GM03348 (cell line): ENCODE measurements around the gene CHRNB1.

Experiments used
- DNase-seq: peaks from one replicate; pipeline ENCODE4 v3.0.0; 2012; ENCODE audit warnings: low spot score

Gene CHRNB1, protein sequence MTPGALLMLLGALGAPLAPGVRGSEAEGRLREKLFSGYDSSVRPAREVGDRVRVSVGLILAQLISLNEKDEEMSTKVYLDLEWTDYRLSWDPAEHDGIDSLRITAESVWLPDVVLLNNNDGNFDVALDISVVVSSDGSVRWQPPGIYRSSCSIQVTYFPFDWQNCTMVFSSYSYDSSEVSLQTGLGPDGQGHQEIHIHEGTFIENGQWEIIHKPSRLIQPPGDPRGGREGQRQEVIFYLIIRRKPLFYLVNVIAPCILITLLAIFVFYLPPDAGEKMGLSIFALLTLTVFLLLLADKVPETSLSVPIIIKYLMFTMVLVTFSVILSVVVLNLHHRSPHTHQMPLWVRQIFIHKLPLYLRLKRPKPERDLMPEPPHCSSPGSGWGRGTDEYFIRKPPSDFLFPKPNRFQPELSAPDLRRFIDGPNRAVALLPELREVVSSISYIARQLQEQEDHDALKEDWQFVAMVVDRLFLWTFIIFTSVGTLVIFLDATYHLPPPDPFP

DNA sequence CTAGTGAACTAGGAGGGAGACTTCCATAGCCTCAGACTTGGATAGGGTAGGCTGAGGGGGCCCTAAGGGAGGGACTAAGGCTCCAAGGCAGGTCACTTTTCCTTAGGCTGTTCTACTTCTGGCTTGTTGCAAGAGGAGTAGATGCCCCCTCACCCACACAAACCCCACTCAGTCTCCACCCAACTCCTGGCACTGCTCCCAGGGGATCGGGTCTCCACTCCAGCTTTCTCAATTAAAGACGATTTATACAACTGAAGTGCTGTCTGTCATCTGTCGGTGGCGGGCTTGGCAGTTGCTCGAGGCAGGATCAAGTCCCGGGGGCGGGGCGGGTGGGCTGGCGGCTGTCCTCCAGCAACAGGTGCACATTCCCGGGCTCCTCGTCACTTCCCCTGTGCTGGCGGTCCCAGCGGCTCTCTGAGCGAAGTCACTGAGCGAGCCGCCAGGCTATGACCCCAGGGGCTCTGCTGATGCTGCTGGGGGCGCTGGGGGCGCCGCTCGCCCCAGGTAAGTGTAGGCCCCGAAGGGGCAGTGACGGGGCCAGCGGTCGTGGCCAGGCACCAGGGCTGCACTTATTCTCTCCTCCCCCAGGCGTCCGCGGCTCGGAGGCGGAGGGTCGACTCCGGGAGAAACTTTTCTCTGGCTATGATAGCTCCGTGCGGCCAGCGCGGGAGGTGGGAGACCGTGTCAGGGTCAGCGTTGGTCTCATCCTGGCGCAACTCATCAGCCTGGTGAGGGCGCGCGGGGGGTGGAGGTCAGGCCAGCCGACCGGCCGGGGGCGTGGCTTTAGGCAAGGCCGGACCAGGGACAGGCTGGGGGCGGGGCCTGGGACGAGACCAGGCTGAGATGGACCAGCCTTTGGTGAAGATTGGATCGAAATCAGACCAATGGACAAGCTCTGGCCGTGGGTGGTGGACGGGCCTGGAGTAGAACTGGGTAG is at the start of gene CHRNB1:
Gene CHRNB1, plus strand, starts transcription at position 380 of the 937 bp plus-strand sequence. Its CDS starts 67 bp downstream, at position 447.
- DNase-seq = peak; percentile 77

DNA sequence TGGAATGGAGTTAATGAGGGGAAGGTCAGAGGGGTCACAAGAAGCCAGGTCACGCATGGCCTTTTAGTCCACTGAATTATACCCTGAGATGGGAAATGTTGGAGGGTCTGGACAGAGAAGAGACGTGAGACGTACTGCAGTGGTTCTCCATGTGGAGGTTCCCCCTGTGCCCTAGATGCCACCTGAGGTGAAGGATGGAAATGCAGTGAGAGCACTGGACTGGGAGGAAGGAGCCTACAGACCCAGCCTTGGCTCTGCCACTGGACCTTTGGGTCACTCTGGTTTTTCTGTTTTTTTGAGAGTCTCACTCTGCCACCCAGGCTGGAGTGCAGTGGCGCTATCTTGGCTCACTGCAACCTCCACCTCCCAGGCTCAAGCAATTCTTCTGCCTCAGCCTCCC is 48.7 kb upstream of the CHRNB1 start:
- no peak for DNase-seq

DNA sequence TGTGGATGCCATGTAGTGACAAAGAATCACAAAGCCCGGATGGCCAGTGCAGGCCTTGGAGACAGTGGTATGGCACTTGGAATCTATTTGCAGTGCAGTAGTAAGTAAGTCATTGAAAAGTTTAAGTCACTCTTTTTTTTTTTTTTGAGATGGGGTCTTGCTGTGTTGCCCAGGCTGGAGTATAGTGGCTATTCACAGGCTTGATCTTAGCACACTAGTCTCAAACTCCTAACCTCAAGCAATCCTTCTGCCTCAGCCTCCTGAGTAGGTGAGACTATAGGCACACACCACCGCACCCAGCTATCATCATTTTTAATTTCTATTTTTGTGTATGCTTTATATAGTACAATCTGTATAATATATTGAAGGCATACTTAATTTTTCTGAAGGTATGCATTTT is 46.2 kb upstream of the CHRNB1 start:
- DNase-seq = no peak

DNA sequence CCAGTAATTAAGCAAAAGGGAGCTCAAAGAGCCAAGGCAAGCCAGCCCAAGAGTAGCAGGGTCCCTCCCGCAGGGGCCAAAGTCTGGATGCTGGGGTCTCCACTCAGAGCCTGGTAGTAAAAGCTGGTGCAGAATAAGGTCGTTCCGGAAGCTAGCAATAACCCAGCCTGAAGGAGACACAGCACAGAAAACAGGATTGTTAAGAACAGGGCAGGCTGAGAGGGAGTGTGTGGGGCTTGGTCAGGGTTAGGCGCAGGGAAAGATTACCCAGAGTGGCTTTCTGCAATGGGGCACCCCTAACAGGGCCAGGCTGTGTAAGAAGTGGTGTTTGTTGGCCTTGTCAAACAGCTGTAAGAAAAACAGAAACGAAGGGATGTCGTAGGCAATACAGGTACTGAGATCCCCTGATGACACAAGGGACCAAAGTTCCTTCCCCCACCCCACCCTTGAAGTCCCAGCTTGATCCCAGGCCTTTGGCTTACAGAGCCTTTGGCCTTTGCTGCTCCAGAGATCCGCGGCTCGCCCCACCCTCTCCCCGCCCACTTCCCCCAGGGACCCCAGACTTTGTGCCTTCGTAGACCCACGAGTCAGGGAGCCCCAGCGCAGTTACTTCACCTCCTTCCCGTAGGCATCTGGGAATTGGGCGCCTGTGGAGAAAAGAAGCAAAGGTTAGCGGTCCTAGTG is 41.7 kb upstream of the CHRNB1 start:
- no peak for DNase-seq

DNA sequence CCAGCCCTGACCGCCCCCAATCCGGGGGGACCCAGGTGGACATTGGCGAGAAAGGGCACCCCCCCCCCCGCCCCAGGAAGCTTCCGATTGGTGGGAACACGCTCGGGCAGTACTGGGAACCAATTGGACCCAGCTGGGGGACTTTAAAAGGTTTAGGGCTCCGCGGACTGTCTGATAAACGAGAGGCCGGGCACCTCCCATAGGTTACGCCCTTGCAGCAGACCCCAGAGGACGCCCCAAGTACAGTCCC is 41.2 kb upstream of the CHRNB1 start:
- DNase-seq = peak; percentile 92

DNA sequence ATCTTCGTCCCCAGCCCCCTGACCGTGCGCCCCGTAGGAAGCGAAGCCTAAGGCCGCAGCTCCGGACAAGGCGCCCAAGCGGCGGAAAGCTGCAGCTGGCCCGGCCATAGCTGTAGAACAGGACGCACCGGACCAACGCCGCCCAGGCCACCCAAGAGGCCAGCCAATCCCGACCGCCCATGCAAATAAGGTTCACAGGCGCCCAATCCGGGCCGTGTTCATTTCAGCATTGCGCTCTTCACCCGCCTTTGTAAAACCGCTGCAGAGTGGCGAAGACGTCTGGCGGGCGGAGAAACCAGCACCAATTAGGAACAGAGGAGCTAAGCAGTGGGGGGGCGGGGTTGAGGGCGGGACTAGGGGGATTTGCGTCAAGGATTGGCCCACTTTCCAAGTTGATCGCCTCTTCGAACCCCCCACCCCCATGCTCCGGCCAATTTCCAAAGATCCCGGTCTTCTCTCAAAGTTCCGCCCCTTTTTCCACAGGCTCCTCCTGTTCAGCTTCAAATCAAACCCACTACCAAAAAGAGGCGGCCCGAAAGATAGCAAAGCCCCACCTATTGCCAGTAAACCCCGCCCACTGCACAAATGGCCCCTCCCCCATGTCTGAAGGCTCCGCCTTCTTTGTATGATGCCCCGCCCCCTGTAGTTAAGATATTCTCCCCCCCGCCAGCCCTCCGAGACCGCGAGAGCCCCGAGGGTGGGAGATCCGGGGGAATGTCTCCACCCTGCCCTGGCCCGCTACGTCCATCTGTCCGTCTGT is 40.7 kb upstream of the CHRNB1 start, which contains the start of gene TMEM256:
Gene TMEM256, minus strand, starts transcription at position 121 of the 760 bp plus-strand sequence. Its CDS starts 13 bp downstream, at position 108.
- peak; percentile 98 for DNase-seq

DNA sequence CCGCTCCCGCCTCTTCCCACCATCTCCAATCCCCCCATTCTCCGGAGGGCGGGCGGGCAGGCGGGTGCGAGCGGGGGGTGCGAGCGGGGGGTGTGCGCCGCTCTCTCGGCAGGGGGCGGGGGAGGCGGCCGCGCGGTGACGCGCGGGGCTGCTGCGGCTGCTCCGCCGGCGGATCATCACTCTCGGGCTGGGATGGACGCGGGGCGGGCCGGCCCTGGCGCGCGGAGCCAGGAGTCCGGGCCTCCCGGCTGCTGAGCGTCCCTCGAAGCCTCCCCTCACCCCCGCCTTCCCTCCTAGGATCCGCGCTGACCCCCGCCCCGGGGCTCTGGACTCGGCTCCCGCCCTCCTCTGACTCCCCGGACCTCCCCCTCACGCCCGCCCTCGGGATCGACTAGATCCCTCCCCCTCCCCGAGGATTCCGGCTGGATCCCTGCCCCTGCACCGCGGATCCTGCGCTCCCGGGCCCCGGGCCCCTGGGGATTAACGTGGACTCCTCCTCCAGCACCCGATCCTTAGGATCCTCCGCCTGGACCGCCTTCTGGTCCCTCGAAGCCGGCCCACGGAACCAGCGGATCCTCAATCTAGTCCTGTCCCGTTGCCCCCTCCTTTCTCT is 40.0 kb upstream of the CHRNB1 start:
- DNase-seq = peak; percentile 91

DNA sequence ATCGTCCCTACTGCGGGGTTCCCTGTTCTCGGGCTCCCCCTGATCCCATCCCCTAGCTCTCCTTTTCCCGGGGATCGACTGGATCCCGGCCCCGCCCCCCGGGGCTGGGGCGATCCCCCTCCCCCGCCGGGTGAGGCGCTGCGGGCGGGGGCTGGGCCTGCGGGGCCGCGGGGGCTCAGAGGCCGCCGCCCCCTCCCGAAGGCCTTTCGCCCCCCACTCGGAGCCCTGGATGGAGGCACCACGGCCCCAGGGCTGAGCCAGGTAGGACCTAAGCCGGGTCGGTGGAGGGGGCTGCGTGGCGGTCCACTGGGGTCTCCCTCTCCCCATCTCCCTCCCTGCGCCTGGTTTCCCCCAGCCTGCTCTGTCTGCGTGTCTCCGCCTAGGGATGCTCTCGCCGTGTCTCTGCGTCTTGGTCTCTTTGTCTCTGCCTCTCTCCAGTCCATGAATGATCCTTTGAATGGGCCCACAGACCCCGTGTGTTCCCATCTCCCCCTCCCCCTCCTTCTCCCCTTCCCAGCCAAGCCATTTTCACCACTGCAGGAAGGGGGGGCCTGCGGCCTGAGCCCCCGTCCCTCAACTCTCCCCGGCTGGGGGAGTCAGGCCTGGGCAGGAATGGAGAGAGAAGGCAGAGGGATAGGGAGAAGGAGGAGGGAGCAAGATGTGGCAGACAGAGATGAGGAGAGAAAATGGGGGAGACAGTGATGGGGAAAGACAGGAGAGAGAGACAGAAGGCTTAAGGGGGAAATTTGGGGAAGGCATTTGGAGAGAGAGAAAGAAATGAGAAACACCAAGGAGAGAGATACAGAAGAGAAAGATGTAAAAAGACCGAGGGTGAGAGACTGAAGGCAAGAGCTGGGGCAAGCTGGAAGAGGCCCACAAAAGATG is 39.3 kb upstream of the CHRNB1 start:
- peak; percentile 61 for DNase-seq

DNA sequence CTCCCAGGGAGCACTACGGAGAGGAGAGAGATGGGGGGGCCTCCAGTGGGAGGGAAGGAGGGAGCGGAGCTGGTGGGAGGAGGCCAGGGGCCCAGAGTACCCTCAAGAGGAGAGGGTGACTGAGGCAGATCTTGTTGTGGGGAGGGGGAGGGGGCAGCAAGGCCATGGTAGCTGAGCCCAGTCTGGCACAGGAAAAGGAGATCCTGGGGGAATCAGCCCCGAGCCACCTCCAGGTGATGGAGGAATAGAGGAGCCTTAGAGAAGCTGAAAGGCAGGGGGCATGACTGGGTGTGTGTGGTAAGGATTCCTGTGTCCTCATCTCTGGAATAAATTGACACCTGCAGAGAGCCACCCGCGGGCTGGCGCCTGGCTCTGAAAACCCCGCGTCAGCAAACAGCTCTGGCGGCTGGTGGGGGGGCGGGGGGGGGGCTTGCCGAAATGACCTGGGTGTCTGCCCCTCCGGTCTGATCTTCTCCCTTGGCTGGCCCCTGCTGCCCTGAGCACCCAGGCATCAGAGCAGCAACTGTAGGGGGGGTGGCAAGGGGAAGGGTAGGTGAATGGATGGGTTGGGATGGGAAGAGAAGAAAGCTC is 38.5 kb upstream of the CHRNB1 start:
- DNase-seq = no peak

DNA sequence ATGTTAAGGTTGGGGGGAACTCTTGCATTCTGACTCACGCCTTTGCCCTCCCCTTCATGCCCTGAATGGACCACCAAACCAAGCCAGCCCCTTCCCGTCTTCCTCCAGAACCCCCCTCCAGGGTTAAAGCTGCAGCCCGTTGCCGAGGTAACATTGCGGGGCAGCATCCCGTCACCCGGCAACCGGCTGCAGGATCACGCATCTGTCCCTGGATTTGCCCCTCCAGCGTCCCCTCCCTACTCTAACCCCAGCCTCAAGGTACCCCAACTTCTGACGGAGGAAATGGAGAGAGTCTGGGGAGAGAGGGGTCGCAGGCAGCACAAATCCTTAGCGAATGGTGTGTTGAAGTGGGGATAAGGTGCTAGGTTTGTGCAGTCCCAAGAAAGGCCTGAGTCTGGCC is 37.8 kb upstream of the CHRNB1 start:
- no peak for DNase-seq

DNA sequence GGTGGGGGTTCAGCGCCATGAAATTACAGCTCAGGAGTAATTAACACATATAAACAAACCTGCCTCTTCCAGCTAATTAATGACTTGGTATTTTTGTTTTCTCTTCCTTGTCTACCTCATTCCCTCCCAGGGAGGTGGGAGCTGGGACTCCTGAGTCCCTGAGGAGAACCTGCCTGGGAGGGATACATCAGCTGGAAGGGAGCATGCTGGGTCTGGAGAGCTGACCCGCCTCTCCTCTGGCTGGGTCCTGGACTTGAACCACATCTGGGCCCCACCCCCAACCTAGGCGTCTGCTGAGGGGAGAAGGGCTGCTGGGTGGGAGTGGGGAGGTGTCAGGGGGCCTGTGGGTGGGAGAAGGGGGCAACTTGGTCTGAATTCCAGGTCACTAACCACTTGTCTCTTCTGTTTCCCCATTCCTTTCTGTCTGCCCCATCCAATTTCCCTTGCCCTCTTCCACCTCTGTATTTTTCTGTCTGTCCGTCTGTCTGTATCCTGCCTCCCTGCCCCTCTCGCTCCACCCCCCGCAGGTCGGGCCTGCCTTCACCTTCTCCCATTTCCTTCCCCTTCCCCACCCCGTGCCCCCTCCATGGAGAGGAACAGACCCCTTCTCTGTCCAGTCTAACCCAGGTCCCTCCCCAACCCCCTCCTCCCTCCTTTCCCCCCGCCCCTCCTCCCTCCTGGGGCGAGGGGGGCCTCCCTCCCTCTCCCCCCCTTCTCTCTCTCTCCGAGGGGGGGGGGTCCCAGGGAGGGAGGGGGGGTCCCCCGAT is 37.2 kb upstream of the CHRNB1 start, which contains the start of gene NLGN2:
Gene NLGN2, plus strand, starts transcription at position 361 of the 767 bp plus-strand sequence. CDS start 411 bp downstream, outside the sequence.
- no peak for DNase-seq

DNA sequence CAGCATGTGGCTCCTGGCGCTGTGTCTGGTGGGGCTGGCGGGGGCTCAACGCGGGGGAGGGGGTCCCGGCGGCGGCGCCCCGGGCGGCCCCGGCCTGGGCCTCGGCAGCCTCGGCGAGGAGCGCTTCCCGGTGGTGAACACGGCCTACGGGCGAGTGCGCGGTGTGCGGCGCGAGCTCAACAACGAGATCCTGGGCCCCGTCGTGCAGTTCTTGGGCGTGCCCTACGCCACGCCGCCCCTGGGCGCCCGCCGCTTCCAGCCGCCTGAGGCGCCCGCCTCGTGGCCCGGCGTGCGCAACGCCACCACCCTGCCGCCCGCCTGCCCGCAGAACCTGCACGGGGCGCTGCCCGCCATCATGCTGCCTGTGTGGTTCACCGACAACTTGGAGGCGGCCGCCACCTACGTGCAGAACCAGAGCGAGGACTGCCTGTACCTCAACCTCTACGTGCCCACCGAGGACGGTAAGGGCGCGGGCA is 36.6 kb upstream of the CHRNB1 start:
- no peak for DNase-seq

DNA sequence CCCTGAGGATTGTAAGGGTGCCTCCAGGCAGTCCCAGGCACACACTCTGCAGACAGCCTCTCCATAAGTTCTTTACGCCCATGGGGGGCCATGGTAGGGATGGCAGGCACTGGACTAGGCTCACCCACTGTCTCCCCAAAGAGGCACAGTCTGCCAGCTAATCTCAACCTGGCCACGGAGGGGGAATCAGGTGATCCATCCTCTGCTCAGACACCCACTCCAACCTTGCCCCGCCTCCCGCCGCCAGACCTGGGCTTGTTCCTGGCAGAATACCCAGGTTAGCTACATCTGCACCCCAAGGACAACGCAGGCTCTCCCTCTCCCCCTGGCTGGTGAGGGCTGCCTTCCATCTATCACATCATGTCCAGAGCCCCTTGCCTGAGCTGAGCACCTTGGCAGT is 36.0 kb upstream of the CHRNB1 start:
- DNase-seq = no peak

DNA sequence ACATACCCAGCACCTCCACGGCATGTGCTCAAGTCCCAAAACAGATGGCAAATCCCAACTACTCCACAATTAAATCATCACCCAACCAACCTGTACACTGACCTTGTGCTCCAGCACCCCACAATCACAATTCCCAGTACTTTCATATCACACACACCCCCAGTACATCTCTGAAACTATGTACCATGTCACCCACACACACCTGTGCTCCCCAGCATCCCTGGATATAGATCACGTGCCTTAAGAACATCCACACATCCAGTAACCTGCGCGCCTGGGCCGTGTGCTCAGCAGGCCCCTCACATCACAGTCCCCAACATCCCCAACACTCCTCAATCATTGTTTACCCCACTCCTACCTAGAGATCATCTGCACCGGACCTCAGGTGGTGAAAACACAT is 35.1 kb upstream of the CHRNB1 start:
- no peak for DNase-seq

DNA sequence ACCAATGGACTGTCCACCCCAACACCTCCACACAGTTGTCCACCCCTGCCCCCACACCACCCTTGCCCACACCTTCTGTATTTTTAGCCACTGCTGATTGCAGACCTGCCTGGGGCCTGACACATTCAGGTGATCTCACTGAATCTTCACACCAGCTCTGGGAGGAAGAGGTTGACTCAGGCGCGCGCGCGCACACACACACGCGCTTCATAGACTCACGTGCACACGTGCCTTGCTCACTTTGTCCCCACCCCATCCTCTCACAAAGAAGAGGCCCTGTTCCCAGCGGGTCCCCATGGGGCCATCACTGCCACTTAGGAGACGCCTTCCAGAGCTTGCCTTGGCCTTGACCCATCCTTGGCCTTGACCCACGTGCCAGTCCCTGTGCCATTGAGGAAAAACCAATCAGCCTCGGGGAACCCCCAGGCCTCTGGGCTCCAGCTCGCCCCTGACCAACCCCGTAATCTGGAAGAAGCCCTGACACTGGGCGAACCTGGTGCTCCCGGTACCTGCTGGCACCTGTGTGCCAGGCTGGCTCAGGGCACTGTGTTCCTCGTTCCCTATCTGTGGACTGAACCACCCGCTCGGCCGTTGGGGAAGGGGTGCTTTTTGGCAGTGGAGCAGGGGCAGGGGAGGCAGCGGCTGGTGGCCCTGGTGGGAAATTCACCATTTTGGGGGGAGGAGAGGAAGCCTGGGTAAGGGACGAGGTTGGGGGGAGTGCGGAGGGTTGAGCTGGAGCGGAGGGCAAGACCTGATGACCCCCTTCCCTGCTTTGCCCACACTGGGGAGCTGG is 34.0 kb upstream of the CHRNB1 start:
- no peak for DNase-seq

DNA sequence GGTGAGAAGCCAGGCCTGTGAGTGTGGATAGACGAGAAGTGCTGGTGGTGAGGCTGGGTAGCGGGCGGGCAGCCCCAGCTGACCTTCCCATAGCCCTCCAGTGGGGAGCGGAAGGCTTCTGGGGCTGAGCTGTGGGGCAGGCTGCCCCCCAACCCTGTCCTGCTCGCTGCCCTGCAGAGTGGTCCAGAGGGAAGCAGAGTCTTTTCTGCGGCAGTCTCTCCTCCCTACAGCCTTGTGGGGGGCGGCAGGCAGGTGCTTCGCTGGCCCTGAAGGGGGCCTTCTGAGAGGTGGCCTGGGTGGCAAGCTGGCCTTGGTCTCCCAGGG is 33.5 kb upstream of the CHRNB1 start:
- no peak for DNase-seq

DNA sequence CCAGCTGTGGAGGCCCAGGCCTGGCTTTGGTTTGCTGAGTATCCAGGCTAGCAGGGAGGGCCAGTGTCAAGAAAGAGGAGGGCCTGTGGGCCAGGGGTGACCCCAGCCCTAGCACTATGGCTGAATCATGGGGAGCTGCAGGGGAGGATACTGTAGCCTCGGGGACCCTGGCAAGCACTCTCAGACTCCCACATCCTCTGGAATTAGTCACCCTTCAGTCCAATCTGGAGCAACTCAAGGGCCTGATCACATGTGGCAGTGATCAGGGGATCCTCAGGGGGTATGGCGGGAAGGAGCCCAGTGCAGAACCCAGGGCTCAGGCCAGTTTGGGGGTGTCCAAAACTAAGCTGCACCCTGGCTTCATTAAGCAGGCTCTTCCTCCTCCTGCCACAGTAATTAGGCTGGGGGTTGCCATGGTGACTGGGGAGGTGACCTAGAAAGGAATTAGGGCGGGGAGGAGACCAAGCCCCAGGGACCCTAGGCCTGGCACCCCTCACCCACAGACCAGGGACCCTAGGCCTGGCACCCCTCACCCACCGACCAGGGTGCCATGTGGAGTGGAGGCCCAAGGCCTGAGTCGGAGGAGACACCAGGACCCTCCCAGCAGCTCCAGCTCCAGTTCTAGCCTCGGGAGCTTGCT is 31.4 kb upstream of the CHRNB1 start:
- DNase-seq = peak; percentile 67

DNA sequence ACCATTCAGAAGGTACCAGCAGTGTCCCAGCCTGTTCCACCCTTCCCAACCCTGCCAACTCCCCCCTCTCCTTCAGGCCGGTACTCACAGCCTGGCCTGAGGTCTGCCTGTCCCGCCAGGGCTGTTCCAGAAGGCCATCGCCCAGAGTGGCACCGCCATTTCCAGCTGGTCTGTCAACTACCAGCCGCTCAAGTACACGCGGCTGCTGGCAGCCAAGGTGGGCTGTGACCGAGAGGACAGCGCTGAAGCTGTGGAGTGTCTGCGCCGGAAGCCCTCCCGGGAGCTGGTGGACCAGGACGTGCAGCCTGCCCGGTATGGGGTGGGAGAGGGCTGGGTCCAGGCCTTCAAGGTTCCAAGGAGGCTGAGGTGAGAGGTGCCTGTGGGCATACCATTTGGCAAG is 30.0 kb upstream of the CHRNB1 start:
- no peak for DNase-seq
